Ishikawa (cell line): ENCODE data around the gene NDST1.

ENCODE experiments used
- CEBPB ChIP-seq: IDR thresholded peaks from 2 replicates; pipeline ENCODE4 v1.6.1; 2012
- CREB1 ChIP-seq: IDR thresholded peaks from 2 replicates; pipeline ENCODE4 v1.6.1; 2012; ENCODE audit warnings: low read depth
- EGR1 ChIP-seq: IDR thresholded peaks from 2 replicates; pipeline ENCODE4 v1.6.1; 2012
- EP300 ChIP-seq: IDR thresholded peaks from 2 replicates; pipeline ENCODE4 v1.6.1; 2012; ENCODE audit warnings: borderline replicate concordance
- FOXM1 ChIP-seq: IDR thresholded peaks from 2 replicates; pipeline ENCODE4 v1.6.1; 2012; ENCODE audit warnings: low read depth, borderline replicate concordance
- NFIC ChIP-seq: IDR thresholded peaks from 2 replicates; pipeline ENCODE4 v1.6.1; 2012
- RAD21 ChIP-seq: IDR thresholded peaks from 2 replicates; pipeline ENCODE4 v1.6.1; 2012; ENCODE audit warnings: low read depth
- TAF1 ChIP-seq: IDR thresholded peaks from 2 replicates; pipeline ENCODE4 v1.6.1; 2012; ENCODE audit warnings: low read depth, mild to moderate bottlenecking
- TCF12 ChIP-seq: IDR thresholded peaks from 2 replicates; pipeline ENCODE4 v1.6.1; 2012; ENCODE audit warnings: low read depth
- TEAD4 ChIP-seq: IDR thresholded peaks from 2 replicates; pipeline ENCODE4 v1.6.1; 2012
- USF1 ChIP-seq: IDR thresholded peaks from 2 replicates; pipeline ENCODE4 v1.6.1; 2012
- YY1 ChIP-seq: IDR thresholded peaks from 2 replicates; pipeline ENCODE4 v1.6.1; 2012; ENCODE audit warnings: low read depth
- ZBTB7A ChIP-seq: IDR thresholded peaks from 2 replicates; pipeline ENCODE4 v1.6.1; 2012; ENCODE audit warnings: low read depth
- TF ChIP-seq, protein P1 (sequence below): IDR thresholded peaks from 2 replicates; pipeline ENCODE4 v1.6.1; 2012; ENCODE audit warnings: low read depth, mild to moderate bottlenecking
- TF ChIP-seq, protein P2 (sequence below): IDR thresholded peaks from 2 replicates; pipeline ENCODE4 v1.6.1; 2012

The NDST1 gene

DNA sequence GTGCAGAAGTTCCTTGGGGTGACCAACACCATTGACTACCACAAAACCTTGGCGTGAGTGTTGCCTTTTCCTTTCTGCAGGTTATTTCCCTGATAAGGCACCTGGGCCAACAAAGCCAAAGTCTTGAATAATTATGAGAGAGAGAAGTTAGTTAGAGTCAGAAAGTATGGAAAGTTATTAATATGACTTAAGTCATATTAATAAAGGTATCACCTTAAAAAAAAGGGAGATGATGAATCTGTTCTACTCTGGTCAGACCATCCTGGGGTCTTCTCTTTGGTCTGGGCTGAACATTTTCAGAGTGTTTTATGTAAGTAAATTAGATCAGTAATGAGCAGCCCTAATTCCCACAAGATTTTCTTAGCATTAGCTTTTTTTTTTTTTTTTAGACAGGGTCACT, 41.8 kb downstream of the NDST1 start:
- no peak for TF ChIP-seq FOXM1
- TF ChIP-seq, protein P1, sequence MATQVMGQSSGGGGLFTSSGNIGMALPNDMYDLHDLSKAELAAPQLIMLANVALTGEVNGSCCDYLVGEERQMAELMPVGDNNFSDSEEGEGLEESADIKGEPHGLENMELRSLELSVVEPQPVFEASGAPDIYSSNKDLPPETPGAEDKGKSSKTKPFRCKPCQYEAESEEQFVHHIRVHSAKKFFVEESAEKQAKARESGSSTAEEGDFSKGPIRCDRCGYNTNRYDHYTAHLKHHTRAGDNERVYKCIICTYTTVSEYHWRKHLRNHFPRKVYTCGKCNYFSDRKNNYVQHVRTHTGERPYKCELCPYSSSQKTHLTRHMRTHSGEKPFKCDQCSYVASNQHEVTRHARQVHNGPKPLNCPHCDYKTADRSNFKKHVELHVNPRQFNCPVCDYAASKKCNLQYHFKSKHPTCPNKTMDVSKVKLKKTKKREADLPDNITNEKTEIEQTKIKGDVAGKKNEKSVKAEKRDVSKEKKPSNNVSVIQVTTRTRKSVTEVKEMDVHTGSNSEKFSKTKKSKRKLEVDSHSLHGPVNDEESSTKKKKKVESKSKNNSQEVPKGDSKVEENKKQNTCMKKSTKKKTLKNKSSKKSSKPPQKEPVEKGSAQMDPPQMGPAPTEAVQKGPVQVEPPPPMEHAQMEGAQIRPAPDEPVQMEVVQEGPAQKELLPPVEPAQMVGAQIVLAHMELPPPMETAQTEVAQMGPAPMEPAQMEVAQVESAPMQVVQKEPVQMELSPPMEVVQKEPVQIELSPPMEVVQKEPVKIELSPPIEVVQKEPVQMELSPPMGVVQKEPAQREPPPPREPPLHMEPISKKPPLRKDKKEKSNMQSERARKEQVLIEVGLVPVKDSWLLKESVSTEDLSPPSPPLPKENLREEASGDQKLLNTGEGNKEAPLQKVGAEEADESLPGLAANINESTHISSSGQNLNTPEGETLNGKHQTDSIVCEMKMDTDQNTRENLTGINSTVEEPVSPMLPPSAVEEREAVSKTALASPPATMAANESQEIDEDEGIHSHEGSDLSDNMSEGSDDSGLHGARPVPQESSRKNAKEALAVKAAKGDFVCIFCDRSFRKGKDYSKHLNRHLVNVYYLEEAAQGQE: no peak
- no peak for TF ChIP-seq TCF12
- no peak for TF ChIP-seq NFIC
- TF ChIP-seq CREB1: no peak
- TF ChIP-seq EP300: no peak
- TF ChIP-seq TAF1: no peak
- TF ChIP-seq, protein P2, sequence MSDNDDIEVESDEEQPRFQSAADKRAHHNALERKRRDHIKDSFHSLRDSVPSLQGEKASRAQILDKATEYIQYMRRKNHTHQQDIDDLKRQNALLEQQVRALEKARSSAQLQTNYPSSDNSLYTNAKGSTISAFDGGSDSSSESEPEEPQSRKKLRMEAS: no peak
- TF ChIP-seq EGR1: no peak
- TF ChIP-seq ZBTB7A: no peak
- TF ChIP-seq RAD21: no peak
- TF ChIP-seq USF1: no peak
- no peak for TF ChIP-seq YY1
- no peak for TF ChIP-seq TEAD4
- TF ChIP-seq CEBPB: no peak

DNA sequence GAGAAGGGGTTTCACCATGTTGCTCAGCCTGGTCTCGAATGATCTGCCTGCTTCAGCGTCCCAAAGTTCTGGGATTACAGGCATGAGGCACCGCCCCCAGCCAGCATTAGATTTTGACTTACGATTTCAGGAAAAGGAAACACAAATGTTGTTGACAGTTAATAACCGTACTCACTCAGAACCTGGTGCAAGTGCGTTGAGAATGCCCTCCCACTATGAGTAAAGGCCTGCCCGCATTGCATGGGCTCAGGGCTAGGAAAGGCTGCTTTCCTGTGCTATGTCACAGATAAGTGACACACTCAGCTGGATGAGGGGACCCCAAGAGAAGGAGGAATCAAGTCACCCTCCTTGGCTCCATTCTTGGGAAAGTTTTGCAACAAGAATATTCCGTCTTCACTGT, 42.4 kb downstream of the NDST1 start:
- TF ChIP-seq TCF12 (no peak), RAD21 (no peak), NFIC (no peak), ZBTB7A (no peak)

- TF ChIP-seq CREB1: no peak
- TF ChIP-seq, protein P2: no peak
- no peak for TF ChIP-seq EGR1
- no peak for TF ChIP-seq TCF12
- TF ChIP-seq, protein P1: no peak
- TF ChIP-seq NFIC: no peak
- no peak for TF ChIP-seq RAD21
Measured at GRCh38 chr5:150551066-150551465, 43.1 kb downstream of the NDST1 start.

DNA sequence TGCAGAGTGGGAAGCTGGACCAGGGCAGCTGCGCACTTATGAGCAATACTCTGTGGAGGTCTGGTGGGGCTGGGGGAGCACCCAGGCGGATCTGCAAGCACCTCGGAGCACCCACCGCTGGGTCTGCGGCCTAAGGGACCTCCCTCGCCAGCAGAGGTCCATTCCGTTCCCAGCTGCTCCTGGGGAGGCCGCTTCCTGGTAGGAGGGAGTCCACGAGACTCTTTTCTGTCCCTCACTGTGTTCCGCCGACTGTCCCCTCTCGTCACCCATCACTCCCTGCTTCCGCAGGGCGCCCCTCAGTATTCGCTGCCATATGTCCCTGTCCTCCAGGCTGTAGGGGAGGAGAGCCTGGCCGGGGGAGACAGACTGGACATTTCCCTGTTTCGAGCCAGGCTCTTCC, 45.5 kb downstream of the NDST1 start:
- TF ChIP-seq, protein P2: no peak
- TF ChIP-seq ZBTB7A: no peak

- no peak for TF ChIP-seq CREB1
- TF ChIP-seq RAD21: no peak
- TF ChIP-seq TAF1: no peak
- no peak for TF ChIP-seq YY1
- TF ChIP-seq, protein P2: no peak
Measured at GRCh38 chr5:150553911-150554310, 46.0 kb downstream of the NDST1 start.

DNA sequence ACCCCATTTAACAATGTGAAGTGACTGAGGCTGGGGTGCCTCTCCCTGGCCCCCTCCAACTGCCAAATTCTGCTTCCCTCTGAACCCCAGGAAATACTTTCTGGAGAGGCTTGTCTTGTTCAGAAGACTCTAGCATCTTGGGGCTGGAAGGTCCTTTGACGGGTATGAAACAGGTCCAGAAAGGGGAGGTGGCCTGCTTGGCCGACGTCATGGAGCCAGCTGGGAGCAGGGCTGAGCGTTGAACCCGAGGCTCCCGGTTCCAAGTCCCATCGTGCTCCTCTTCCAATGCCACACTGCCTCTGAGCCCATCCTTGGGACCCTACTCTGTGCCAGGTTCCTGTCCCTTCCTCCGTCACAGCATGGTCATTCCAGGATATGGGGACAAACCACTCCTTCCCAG, 46.9 kb downstream of the NDST1 start:
- TF ChIP-seq TAF1 (no peak), YY1 (no peak), RAD21 (no peak), CREB1 (no peak)
- TF ChIP-seq, protein P1: no peak
